Brain microvascular endothelial cell (primary cell): Measurements from ENCODE around the gene MKX.
"Not testable (repeated sequence)": the region's sequence is repeated elsewhere in the genome, so short reads cannot be mapped to it uniquely, and the experiment has no call there.

ENCODE experiments used
- DNase-seq: peaks from one replicate; pipeline ENCODE4 v3.0.0-alpha.2; 2020
- H3K27ac ChIP-seq: fragments of 250-450 bp; sonication (Bioruptor Pico); 2 replicates; pipeline ENCODE4 v1.5.1; 2020; ENCODE audit warnings: mild to moderate bottlenecking, moderate library complexity
- H3K27me3 ChIP-seq: fragments of 250-450 bp; sonication (Bioruptor Pico); replicated peaks from 2 replicates; pipeline ENCODE4 v1.5.1; 2020; ENCODE audit warnings: mild to moderate bottlenecking
- H3K36me3 ChIP-seq: fragments of 250-450 bp; sonication (Bioruptor Pico); replicated peaks from 2 replicates; pipeline ENCODE4 v1.5.1; 2020; ENCODE audit warnings: mild to moderate bottlenecking
- H3K4me3 ChIP-seq: 2 replicates; pipeline ENCODE4 v1.5.1; 2011; ENCODE audit warnings: low read depth, mild to moderate bottlenecking, control low read depth, low read length, moderate library complexity
- CTCF ChIP-seq: IDR thresholded peaks from 2 replicates; pipeline ENCODE4 v1.5.1; 2011; ENCODE audit warnings: low read depth, mild to moderate bottlenecking, moderate library complexity, low read length, control low read depth, inconsistent platforms; ENCODE audit errors: missing control alignments
- in situ Hi-C: cut with HindIII; loops from 2 replicates; pipeline ENCODE4 v1.10.0; 2017; ENCODE audit warnings: low sequenced_read_pairs, low pct_ligation_motif_present

MKX gene

GRCh38 chr10:27688991-27689390 lies 56.6 kb downstream of the MKX start:
- in situ Hi-C loops = no loop called here
- Histone ChIP-seq H3K27me3 (no peaks in the 10 kb centered on the region), H3K36me3 (no peaks in the 10 kb centered on the region), H3K27ac (no peak overlapping the region), H3K4me3 (no peak overlapping the region)
- TF ChIP-seq CTCF = no peak
- DNase-seq = no peak

DNA sequence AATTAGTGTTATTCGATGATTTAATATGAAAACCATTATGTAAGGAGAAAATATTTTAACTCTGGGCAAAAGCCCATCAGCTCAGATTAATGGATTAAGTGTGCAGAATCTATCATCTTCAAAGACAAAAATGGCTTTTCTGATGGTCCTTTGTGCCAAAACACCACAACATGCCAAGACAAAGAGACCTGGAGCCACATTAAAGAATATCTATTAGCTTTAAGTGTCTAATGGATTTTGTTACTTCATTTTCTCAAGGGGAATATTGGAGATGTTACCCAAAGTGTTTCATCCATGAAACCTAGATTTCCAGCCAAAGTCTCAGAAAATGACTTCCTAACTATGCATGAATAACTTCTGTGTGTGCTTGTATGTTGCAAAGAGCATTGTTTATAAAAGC lies 57.3 kb downstream of the MKX start:
- DNase-seq = no peak
- Histone ChIP-seq H3K27me3 (no peaks in the 10 kb centered on the region), H3K27ac (no peak overlapping the region), H3K36me3 (no peaks in the 10 kb centered on the region), H3K4me3 (no peak overlapping the region)
- TF ChIP-seq CTCF = no peak
- in situ Hi-C loops = no loop called here

DNA sequence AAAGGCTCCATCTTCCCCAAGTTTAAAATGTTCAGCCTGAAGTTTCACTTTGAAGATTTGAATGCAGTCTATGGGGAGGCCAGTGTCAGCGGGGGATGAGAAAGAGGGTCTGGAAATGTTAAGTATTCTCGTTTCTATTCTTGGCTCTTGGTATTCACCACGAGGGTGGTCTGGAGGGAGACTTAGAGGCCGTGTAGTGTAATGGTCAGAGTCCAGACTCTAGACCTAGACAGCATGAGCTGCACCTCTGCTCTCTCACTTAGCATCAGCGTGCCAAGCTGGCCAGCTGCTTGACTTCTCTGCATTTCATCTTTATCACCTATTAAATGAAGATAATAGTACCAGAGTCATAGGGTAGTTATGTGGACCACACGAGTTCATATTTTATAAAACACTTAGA lies 57.9 kb downstream of the MKX start:
- Histone ChIP-seq H3K4me3 (no peak overlapping the region), H3K36me3 (no peaks in the 10 kb centered on the region), H3K27ac (no peak overlapping the region), H3K27me3 (no peaks in the 10 kb centered on the region)
- DNase-seq = no peak
- in situ Hi-C loops = no loop called here
- TF ChIP-seq CTCF = no peak

DNA sequence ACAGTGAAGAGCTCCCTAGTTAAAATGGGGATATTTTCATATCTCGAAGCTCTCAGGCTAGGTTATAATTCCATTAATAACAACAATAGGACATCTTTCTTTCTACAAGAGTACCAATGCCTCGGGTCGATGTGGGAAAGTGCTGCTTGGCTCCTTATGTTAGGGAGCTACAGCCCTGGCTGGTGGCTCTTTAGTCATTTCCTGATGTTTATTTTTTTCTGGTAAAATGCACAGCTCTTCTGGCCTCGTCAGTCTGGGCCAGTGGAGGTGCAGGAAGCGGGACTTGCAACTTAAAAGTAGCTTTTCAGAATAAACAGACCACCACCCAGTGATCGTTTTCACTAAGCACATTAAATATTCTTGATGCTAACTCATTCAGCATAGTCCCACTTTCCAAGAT lies 58.3 kb downstream of the MKX start:
- no peaks in the 10 kb centered on the region for H3K27me3 ChIP-seq
- in situ Hi-C loops = no loop called here

DNA sequence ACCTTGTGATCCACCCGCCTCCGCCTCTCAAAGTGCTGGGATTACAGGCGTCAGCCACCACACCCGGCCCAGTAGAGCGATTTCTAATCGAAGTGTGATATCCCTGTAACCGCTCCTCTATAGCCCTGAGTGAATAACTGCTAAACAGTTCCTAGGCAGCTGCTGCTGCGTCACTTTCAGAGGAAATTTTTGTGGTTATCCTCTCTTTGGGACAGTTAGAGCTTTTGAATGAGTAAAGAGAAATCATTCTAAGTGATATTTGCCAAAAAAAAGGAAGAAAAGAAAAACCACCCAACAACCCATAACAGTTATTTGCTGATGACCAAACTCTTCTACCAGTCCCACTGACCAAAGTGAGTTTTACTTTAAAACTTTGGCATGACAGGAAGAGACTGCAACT lies 59.9 kb downstream of the MKX start:
- H3K27me3 ChIP-seq = no peaks in the 10 kb centered on the region
- no peaks in the 10 kb centered on the region for H3K36me3 ChIP-seq
- H3K4me3 ChIP-seq = no peak overlapping the region
- in situ Hi-C loops = no loop called here
- H3K27ac ChIP-seq = no peak overlapping the region
- TF ChIP-seq CTCF = no peak
- DNase-seq = no peak

More for the DNA sequence above, 58.3 kb downstream of the MKX start:
- no peak for TF ChIP-seq CTCF
- no peaks in the 10 kb centered on the region for H3K36me3 ChIP-seq
- H3K27ac ChIP-seq = no peak overlapping the region
- no peak overlapping the region for H3K4me3 ChIP-seq
- peak; percentile 27 for DNase-seq

DNA sequence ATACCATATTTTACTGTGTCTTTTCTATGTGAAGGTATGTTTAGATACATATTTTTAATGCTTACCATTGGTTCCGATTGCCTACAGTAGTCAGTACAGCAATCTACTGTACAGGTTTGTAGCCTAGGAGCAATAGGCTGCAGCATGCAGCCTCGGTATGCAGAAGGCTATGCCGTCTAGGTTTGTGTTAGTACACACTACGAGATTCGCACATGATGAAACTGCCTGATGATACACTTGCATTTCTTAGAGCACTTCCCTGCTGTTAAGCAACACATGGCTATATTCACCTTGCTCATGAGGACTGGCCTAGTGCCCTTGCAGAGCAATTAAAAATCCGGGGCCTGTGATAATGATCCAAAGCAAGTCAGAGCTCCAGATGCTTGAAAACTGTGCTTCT lies 62.4 kb downstream of the MKX start:
- Histone ChIP-seq H3K27ac (no peak overlapping the region), H3K27me3 (no peaks in the 10 kb centered on the region), H3K36me3 (no peaks in the 10 kb centered on the region), H3K4me3 (no peak overlapping the region)
- no peak for TF ChIP-seq CTCF
- no peak for DNase-seq
- in situ Hi-C loops = no loop called here

DNA sequence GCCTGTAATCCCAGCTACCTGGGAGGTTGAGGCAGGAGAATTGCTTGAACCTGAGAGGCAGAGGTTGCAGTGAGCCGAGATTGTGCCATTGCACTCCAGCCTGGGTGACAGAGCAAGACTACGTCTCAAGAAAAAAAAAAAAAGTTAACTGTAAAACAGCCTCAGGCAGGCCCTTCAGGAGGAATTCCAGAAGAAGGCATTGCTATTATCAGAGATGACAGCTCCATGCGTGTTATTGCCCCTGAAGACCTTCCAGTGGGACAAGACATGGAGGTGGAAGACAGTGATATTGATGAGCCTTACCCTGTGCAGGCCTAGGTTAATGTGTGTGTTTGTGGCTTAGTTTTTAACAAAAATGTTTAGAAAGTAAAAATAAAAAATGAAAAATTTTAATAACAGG lies 63.8 kb downstream of the MKX start:
- H3K36me3 ChIP-seq, H3K27ac ChIP-seq, H3K27me3 ChIP-seq, H3K4me3 ChIP-seq, in situ Hi-C loops, DNase-seq: not testable (repeated sequence)
